ENCODE measurements around the gene DPP4. TPM values are rescaled to one million over a fixed set of nuclear protein-coding genes. Genes with fewer than 3 reads are reported as not detected.

The DPP4 gene
- total RNA-seq, 2 donors from 2014 or later = 0.99 to 7.5 TPM

- no peaks in the 10 kb centered on the region for H3K36me3 ChIP-seq (replicated peaks in 1 of 2; ENCODE audit: insufficient read depth in 1 of 2, low read depth in 2 of 2)
- no peak for TF ChIP-seq POLR2A (IDR thresholded peaks at IDR 0.05)
- TF ChIP-seq CTCF (IDR thresholded peaks at IDR 0.05) = no peak
- H3K4me3 ChIP-seq = no peak overlapping the region
- DNase-seq = no peak
- no peak overlapping the region for H3K27ac ChIP-seq
- no peaks in the 10 kb centered on the region for H3K27me3 ChIP-seq
- intact Hi-C loops (cut with DNase I) = no loop called here
- no peak for ATAC-seq
- WGBS, 2 donors = 51 to 68% methylated on average over 3 of the region's 3 CpGs
- H3K4me1 ChIP-seq = no peaks in the 10 kb centered on the region
- H3K9me3 ChIP-seq = no peaks in the 10 kb centered on the region
These were observed 36.8 kb downstream of the DPP4 start for GRCh38 chr2:162037028-162037795.

GRCh38 chr2:162035981-162036380, 38.0 kb downstream of the DPP4 start:
- TF ChIP-seq POLR2A (IDR thresholded peaks at IDR 0.05) = no peak
- no peak for TF ChIP-seq CTCF (IDR thresholded peaks at IDR 0.05)
- intact Hi-C loops (cut with DNase I) = no loop called here
- H3K4me1 ChIP-seq = no peaks in the 10 kb centered on the region
- ATAC-seq (no peak), DNase-seq (no peak)
- H3K4me3 ChIP-seq = no peak overlapping the region
- no peaks in the 10 kb centered on the region for H3K27me3 ChIP-seq
- no peak overlapping the region for H3K27ac ChIP-seq
- no peaks in the 10 kb centered on the region for H3K9me3 ChIP-seq
- H3K36me3 ChIP-seq (replicated peaks in 1 of 2; ENCODE audit: insufficient read depth in 1 of 2, low read depth in 2 of 2) = no peaks in the 10 kb centered on the region
- 80 to 83% methylated on average over 3 of the region's 3 CpGs for WGBS, 2 donors

GRCh38 chr2:162030363-162031190, 43.4 kb downstream of the DPP4 start:
- TF ChIP-seq POLR2A (IDR thresholded peaks at IDR 0.05) (no peak), CTCF (IDR thresholded peaks at IDR 0.05) (no peak)
- 89 to 91% methylated on average over 9 of the region's 9 CpGs for WGBS, 2 donors
- H3K27ac ChIP-seq = no peak overlapping the region
- intact Hi-C loops (cut with DNase I) = no loop called here
- H3K27me3 ChIP-seq = no peaks in the 10 kb centered on the region
- ATAC-seq = no peak
- H3K9me3 ChIP-seq = no peaks in the 10 kb centered on the region
- no peak for DNase-seq
- H3K4me3 ChIP-seq = no peak overlapping the region
- H3K36me3 ChIP-seq (replicated peaks in 1 of 2; ENCODE audit: insufficient read depth in 1 of 2, low read depth in 2 of 2) = no peaks in the 10 kb centered on the region
- H3K4me1 ChIP-seq = peaks cover 10% of the 10 kb centered on the region

GRCh38 chr2:162029287-162029901, 44.6 kb downstream of the DPP4 start:
- TF ChIP-seq CTCF (IDR thresholded peaks at IDR 0.05) = no peak
- TF ChIP-seq POLR2A (IDR thresholded peaks at IDR 0.05) = no peak
- WGBS, 2 donors = 78 to 80% methylated on average over 9 of the region's 9 CpGs
- H3K4me3 ChIP-seq = no peak overlapping the region
- peaks cover 10% of the 10 kb centered on the region for H3K4me1 ChIP-seq
- no peak overlapping the region for H3K27ac ChIP-seq
- no peaks in the 10 kb centered on the region for H3K9me3 ChIP-seq
- ATAC-seq = no peak
- intact Hi-C loops (cut with DNase I) = no loop called here
- no peaks in the 10 kb centered on the region for H3K27me3 ChIP-seq
- no peaks in the 10 kb centered on the region for H3K36me3 ChIP-seq (replicated peaks in 1 of 2; ENCODE audit: insufficient read depth in 1 of 2, low read depth in 2 of 2)
- DNase-seq = no peak
